ENCODE data around the gene JOSD2. TPM values are rescaled to one million over a fixed set of nuclear protein-coding genes. Genes with fewer than 3 reads are reported as not detected.
"Not testable (repeated sequence)": the region's sequence is repeated elsewhere in the genome, so short reads cannot be mapped to it uniquely, and the experiment has no call there.

JOSD2 gene
- total RNA-seq, 2 donors from 2014 or later = 32.7 to 35.6 TPM

DNA sequence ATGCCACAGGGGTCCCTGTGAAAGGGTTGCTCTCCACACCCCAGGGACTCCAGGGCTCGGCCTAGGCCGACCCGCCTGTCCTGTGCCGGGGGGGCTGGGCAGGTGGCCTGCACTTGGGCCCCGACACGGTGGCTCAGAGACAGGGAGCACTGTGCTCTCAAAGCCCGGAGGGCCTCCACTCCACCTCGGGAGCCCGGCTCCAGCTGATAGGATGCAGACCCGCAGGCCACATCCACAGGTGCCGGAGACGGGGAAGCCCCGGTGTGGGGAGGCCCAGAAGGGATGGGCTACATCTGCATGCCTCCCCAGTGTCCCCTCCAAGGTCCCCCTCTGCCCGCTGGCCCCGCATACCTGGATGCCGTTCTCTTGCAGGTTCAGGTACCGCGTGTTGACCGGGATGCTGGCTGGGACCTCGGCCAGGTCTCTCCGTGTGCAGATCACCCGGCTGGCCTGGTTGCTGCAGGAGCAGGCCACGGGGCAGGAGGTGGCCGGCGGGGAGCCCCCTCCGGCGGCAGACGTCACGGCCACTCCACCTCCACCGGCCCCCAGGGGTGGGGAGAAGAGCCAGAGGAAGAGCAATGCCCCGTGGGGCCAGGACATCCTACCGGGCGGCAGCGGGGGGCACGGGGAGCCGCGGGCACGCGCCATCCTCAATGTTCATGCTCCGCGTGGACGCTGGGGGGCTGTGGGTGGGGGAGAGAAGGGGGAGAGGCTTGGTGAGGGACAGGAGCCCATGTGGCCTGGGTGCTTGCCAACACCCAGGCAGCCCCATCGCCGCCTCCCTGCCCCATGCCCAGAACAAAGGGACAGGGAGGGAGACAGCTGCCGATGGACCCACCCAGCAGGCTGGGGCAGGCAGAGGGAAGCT lies 37.4 kb upstream of the JOSD2 start:
- DNase-seq (no peak), ATAC-seq (no peak)
- intact Hi-C loops (cut with DNase I, micrococcal nuclease) = no loop called here

DNA sequence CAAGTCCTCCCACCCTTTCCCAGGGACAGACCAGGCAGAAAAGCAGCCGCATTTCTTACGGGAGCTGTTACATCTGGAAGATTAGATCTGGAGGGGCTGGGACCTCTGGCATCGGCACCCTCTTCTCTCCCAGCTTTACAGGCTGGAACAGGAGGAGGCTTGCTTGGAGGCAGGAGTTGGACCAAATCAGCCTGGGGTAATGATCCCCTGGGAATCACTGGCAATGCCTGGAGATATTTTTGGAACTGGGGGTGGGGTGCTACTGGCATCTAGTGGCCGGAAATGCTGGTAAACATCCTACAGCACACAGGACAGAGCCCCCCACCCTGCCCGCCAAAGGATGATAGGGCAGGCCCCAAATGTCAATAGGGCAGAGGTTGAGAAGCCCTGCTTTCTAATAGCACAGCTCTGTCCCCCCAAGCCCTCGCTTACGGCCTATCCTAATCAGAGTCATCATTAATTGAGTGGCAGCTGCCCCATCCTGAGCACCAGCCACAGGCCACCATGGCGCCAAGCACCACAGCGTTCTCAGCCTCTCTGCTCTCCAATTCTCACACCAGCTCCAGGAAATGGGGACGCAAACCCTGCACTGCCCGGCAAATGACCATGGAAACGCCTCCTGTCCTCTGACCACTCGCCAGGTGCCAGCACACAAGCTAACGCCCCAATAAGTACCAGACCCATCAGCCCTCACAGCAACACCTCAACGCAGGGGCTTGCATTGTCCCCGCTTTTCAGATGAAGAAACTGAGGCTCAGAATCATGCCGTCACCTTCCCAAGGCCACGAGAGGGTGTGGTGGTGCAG lies 36.6 kb upstream of the JOSD2 start:
- ATAC-seq (no peak), DNase-seq (no peak)
- intact Hi-C loops (cut with DNase I, micrococcal nuclease) = no loop called here

GRCh38 chr19:50546527-50547221 lies 35.7 kb upstream of the JOSD2 start:
- no peak for DNase-seq
- intact Hi-C loops (cut with DNase I, micrococcal nuclease) = no loop called here
- no peak for ATAC-seq

- DNase-seq (no peak), ATAC-seq (no peak)
- intact Hi-C loops (cut with DNase I, micrococcal nuclease) = no loop called here
Observed at GRCh38 chr19:50542943-50543342, 32.0 kb upstream of the JOSD2 start.

GRCh38 chr19:50537769-50538230 lies 26.8 kb upstream of the JOSD2 start:
- DNase-seq (peak; percentile 56 to 87), ATAC-seq (peak; percentile 82)
- intact Hi-C loops (cut with DNase I, micrococcal nuclease) = no loop called here

- ATAC-seq = no peak
- DNase-seq = no peak
- intact Hi-C loops (cut with DNase I, micrococcal nuclease) = no loop called here
Observed at GRCh38 chr19:50537306-50537685, 26.3 kb upstream of the JOSD2 start.

DNA sequence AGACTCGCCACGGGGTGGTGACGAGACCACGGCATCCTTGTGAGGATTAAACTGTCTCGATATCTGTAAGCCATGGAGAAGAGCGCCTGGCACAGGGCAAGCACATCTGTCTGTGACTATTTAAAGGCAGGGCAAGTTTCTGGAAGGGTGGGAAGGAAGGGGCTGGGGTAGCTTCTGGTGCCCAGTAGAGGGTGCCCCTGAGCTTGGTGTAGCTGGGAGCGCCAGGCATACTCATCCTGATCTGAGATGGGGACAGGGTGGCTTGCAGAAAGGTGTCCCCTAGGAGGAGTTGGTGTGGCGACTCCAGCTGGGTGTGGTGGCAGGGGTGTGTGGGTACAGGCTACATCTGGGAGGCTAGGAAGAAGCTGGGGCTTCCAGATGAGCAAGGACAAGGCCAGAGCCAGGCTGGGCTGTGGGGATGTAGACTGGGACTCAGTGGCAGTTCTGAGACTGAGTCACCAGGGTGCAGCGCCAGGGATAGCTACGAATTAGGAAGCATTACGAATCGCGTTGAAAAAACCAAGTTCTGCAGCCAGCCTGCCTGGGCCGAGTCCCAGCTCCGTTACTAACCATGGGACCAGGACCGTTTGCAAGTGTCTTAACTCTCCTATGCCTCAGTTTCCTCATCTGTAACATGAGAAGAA lies 25.8 kb upstream of the JOSD2 start:
- no peak for ATAC-seq
- intact Hi-C loops (cut with DNase I, micrococcal nuclease) = no loop called here

DNA sequence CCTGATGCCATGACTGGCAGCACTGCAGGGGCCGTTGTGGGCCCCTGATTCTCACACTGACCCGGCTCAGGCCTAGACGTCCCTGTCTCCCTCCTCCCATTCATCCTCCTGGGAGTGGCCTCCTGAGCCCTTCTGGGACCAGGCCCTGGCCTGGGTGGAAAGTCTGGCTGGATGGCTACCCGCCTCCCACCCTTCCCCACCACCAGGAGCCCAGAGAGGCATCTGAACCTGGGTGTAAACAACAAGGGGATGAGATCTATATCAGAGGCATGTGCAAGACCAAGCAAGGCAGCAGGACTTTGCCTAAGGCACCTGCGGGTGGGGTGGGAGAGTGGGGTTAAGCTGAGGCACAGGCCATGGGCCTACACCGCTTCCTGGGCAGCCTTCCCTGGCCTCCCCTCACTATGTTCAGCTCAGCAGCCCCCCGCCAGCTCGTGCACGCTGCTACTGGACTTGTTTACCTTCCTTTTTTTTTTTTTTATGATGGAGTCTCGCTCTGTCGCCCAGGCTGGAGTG lies 24.7 kb upstream of the JOSD2 start:
- ATAC-seq (no peak), DNase-seq (no peak)
- intact Hi-C loops (cut with DNase I, micrococcal nuclease) = no loop called here

More for the DNA sequence above, 25.8 kb upstream of the JOSD2 start:
- DNase-seq = no peak

- DNase-seq (no peak), ATAC-seq (no peak)
- intact Hi-C loops (cut with DNase I, micrococcal nuclease) = no loop called here
Observed at GRCh38 chr19:50534478-50534877, 23.5 kb upstream of the JOSD2 start.

DNA sequence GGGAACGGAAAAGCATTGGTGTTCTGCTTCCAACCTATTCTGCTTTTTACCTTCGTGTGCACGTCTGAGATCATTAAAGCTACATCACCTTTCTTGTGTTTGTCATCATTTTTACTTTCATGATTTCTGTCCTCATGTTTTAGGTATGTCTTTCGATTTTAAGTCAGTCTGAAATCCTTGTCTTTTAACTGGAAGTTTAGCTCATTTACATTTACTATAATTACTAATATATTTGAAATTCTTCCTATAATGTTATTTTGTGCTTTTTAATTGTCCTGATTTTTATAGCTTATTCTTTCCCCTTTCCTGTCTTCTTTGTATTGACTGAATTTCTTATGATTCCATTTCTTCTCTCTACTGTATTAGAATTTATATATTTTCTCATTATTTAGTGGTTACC lies 22.0 kb upstream of the JOSD2 start:
- ATAC-seq (no peak), DNase-seq (no peak)
- intact Hi-C loops (cut with DNase I, micrococcal nuclease) = no loop called here

- DNase-seq (no peak), ATAC-seq (no peak)
- intact Hi-C loops (cut with DNase I, micrococcal nuclease) = no loop called here
Observed at GRCh38 chr19:50531171-50531612, 20.2 kb upstream of the JOSD2 start.

- ATAC-seq; DNase-seq; intact Hi-C loops (cut with DNase I, micrococcal nuclease): not testable (repeated sequence)
Observed at GRCh38 chr19:50528052-50528451, 17.1 kb upstream of the JOSD2 start.

DNA sequence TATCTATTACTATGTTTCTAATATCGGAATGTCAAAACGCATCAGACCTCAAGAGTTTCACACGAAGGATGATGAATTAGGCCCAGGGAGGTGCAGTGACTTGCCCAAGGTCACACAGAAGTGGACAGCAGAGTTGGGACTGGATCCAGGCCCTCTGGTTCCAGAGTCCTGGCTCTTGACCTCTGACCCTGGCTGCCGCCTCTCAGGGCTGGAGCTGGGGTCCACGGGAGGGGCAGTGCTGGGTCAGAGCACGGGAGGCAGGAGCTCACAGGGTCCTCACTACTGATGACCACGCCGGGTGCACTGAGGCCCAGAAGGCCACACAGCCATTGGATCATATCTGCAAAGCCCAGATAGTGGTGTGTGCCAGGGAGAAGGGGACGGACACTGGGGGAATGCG lies 11.9 kb upstream of the JOSD2 start:
- intact Hi-C loops (cut with DNase I, micrococcal nuclease) = no loop called here
- DNase-seq = no peak
- ATAC-seq = no peak

DNA sequence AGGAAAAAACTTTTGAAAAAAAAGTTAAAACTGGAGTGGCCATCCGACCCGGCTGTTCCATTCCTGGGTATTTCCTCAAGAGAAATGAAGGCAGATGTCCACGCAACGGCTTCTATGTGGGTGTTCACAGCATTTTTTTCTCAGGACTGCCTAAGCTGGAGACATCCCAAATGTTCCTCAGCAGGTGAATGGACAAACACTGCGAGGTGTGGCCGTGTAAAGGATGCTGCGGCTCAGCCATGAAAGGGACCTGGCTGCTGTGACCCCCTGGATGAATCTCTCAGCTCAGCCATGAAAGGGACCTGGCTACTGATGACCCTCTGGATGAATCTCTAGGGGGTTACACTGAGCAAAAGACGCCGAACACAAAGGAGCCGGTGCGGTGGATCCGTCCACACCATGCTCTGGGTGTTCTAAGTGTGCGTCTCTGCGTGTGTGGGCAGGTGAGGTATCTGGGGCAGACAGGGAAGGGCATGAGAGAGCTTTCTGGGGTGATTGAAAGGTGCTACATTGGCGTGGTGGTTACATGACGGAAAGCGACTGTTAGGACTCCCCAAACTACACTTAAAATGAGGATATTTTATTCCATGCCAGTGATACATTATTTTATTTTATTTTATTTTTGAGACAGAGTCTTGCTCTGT lies 10.0 kb upstream of the JOSD2 start:
- no peak for DNase-seq
- intact Hi-C loops (cut with DNase I, micrococcal nuclease) = no loop called here

DNA sequence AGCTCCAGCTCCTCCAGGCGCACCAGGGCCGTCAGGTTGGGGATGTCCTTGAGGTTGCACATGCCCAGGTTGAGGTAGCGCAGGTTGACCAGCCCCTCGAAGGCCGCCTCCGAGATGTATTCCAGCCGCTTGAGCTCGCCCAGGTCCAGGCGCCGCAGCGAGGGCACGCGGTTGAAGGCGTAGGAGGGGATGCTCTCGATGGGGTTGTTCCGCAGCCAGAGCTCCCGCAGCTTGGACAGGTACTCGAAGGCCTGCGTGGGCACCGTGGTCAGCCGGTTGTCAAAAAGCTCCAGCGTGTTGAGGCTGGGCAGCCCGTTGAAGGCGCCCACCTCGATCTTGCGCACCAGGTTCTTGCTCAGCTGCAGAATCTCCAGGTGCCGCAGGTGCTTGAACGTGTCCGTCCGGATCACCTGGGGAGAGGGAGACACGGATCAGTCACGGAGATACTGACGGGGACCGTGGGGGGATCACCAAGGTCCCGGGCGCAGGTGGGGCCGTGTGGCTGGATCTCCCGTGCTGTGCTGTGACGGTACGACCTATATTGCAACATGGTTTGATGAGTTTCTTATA lies 8.1 kb upstream of the JOSD2 start:
- intact Hi-C loops (cut with DNase I, micrococcal nuclease) = no loop called here
- ATAC-seq (no peak), DNase-seq (no peak)

More for the DNA sequence above, 10.0 kb upstream of the JOSD2 start:
- no peak for ATAC-seq

DNA sequence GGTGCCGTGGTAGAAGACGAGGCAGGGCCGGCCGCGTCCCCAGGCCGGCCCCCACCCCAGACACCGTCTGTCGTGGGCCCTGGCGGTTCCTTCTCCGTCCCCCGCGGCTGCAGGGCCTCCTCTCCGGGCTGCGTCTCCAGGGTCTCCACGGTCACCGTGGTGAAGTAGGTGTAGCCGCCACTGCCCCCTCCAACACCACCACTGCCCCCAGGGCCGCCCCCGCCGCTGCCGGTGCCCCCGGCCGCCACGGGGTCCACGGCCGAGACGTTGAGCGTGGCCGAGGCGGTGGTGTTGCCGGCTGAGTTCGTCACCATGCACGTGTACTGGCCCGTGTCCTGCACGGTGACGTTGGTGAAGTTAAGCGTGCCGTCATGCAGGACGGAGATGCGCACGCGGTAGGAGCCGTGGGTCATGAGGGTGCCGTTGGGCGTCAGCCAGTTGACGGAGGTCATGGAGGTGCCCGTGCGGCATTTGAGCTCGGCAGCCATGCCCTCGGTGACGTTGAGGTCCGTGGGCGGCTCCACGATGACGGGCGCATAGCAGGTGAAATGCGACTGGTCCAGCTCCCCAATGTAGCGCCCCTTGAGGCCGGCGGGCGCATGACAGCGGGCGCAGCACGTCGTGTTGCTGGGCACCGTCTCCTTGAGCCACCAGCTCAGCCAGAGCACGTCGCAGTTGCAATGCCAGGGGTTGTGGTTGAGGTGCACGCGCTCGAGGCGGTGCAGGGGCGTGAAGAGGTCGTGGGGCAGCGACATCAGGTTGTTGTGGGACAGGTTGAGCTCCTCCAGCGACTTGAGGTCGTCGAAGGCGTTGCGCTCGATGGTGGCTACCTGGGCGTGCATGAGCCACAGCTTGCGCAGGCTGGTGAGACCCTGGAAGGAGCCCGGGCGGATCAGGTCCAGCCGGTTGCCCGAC lies 7.4 kb upstream of the JOSD2 start:
- intact Hi-C loops (cut with DNase I, micrococcal nuclease) = no loop called here
- DNase-seq (no peak), ATAC-seq (no peak)

- DNase-seq (no peak), ATAC-seq (no peak)
- intact Hi-C loops (cut with DNase I, micrococcal nuclease) = no loop called here
Observed at GRCh38 chr19:50517704-50518075, 6.7 kb upstream of the JOSD2 start.
